ENCODE measurements around the gene EXTL2. TPM values are rescaled to one million over a fixed set of nuclear protein-coding genes. Genes with fewer than 3 reads are reported as not detected.

Gene EXTL2
- total RNA-seq, 1 donor from 2014 or later, result 2.6 TPM

DNA sequence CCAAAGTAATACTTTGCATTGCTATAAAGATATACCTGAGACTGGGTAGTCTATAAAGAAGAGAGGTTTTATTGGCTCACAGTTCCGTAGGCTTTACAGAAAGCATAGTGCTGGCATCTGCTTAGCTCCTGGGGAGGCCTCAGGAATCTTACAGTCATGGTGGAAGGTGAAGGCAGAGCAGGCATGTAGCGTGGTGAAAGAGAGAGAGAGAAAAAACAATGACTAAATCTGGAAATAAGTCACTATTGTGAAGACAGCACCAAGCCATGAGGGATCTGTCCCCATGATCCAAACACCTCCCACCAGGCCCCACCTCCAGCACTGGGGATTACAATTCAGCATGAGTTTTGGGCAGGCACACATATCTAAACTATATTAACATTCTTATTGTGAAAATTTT, 31.6 kb upstream of the EXTL2 start:
- Histone ChIP-seq H3K36me3 (ENCODE audit: control insufficient read depth, insufficient read depth, low read length) (peaks cover 2% of the 10 kb centered on the region), H3K4me3 (ENCODE audit: low read depth, low read length) (no peak overlapping the region), H3K27me3 (ENCODE audit: control insufficient read depth, insufficient read depth, low read length) (no peaks in the 10 kb centered on the region)
- DNase-seq (ENCODE audit: low read depth) (no peak), FAIRE-seq (no peak)
- TF ChIP-seq, protein P1, sequence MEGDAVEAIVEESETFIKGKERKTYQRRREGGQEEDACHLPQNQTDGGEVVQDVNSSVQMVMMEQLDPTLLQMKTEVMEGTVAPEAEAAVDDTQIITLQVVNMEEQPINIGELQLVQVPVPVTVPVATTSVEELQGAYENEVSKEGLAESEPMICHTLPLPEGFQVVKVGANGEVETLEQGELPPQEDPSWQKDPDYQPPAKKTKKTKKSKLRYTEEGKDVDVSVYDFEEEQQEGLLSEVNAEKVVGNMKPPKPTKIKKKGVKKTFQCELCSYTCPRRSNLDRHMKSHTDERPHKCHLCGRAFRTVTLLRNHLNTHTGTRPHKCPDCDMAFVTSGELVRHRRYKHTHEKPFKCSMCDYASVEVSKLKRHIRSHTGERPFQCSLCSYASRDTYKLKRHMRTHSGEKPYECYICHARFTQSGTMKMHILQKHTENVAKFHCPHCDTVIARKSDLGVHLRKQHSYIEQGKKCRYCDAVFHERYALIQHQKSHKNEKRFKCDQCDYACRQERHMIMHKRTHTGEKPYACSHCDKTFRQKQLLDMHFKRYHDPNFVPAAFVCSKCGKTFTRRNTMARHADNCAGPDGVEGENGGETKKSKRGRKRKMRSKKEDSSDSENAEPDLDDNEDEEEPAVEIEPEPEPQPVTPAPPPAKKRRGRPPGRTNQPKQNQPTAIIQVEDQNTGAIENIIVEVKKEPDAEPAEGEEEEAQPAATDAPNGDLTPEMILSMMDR (IDR thresholded peaks at IDR 0.05; ENCODE audit: insufficient read depth, low read length, severe bottlenecking), result no peak

DNA sequence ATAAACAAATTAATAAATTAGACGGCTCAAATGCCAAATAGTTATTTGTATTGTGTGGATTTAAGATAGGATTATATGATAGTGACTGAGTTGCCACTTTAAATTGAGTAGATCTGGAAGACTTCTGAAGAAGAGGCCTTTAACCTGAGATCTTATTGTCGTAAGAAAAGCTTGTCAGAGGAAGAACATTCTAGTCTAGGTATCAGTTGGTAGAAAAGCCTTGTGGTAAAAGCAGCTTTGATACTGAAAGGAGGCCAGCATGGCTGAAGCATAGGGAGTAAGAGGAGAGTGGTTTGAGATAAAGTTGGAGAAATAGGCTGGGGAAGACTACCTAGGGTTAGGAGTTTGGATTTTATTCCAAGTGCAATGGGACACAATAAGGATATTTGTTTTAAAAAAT, 30.3 kb upstream of the EXTL2 start:
- Histone ChIP-seq H3K36me3 (ENCODE audit: control insufficient read depth, insufficient read depth, low read length) (peaks cover 2% of the 10 kb centered on the region), H3K4me3 (ENCODE audit: low read depth, low read length) (no peak overlapping the region), H3K27me3 (ENCODE audit: control insufficient read depth, insufficient read depth, low read length) (no peaks in the 10 kb centered on the region)
- no peak for DNase-seq (ENCODE audit: low read depth)
- TF ChIP-seq, protein P1 (IDR thresholded peaks at IDR 0.05; ENCODE audit: insufficient read depth, low read length, severe bottlenecking), result no peak
- FAIRE-seq, result no peak

DNA sequence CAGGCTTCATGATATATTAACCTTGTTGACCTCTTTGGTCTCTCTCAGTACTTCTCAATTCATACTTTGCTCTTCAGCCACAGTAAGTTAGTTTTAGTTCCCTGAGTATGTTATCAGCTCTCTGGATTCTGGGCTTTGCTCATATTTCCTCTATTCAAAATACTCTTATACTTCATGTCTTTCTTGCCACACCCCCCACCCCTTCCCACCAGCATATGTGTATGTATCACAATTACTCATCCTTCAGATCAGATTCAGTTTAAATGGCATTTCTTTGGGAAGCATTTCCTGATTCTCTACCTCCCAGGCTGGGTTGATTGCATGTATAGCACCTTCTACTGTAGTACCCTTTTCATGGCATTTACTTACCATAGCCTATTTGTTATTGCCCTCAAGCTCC, 29.6 kb upstream of the EXTL2 start:
- no peak overlapping the region for H3K4me3 ChIP-seq (ENCODE audit: low read depth, low read length)
- H3K36me3 ChIP-seq (ENCODE audit: control insufficient read depth, insufficient read depth, low read length), result peaks cover 2% of the 10 kb centered on the region
- FAIRE-seq, result no peak
- TF ChIP-seq, protein P1 (IDR thresholded peaks at IDR 0.05; ENCODE audit: insufficient read depth, low read length, severe bottlenecking), result no peak
- DNase-seq (ENCODE audit: low read depth), result peak; percentile 26
- H3K27me3 ChIP-seq (ENCODE audit: control insufficient read depth, insufficient read depth, low read length), result no peaks in the 10 kb centered on the region

DNA sequence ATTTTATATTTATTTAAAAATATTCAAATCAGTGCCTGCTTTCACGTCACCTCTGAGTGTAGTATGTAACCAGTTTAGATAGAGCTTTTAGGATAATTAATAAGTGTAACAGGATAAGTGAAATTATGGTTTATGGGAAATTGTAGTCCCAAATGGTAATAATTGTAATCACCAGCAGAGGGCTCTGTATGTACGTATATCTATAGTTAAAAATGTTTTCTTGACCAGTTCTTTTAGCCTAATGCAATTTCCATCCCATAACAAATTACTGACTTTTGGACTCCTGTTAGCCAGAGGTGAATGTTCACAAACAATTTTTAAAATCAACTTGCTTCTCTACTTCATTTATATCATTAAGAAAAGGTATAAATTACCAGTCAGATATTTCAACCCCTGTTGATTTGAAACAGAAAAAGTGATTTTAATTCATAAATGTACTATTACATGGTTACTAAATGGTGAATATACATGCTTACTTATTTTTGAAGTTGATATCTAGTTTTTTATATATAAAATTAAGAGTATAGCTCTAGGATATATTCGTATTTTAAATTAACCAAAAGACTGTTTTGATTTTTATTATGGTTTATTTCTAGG, 26.6 kb upstream of the EXTL2 start:
- Histone ChIP-seq H3K4me3 (ENCODE audit: low read depth, low read length) (no peak overlapping the region), H3K36me3 (ENCODE audit: control insufficient read depth, insufficient read depth, low read length) (peaks cover 3% of the 10 kb centered on the region), H3K27me3 (ENCODE audit: control insufficient read depth, insufficient read depth, low read length) (no peaks in the 10 kb centered on the region)
- TF ChIP-seq, protein P1 (IDR thresholded peaks at IDR 0.05; ENCODE audit: insufficient read depth, low read length, severe bottlenecking), result peak; percentile 40
- no peak for FAIRE-seq
- DNase-seq (ENCODE audit: low read depth), result peak; percentile 49

DNA sequence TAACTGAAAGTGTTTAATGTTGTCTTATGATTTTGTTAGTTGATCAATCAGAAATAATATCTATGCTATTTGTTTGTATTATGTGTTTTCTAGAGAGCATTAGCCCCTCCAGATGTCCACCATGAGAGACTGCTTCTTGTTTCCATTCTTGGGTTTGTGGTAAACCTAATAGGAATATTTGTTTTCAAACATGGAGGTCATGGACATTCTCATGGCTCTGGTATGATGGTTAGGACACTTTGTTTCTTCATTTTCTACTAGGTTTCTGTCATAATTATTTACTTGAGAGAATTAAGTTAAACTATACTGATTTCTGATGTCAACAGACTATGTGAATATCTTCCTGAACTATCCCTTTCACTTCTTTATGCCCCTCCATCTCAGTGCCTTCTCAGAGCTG, 17.4 kb upstream of the EXTL2 start:
- no peak for DNase-seq (ENCODE audit: low read depth)
- no peak for FAIRE-seq
- peaks cover 1% of the 10 kb centered on the region for H3K36me3 ChIP-seq (ENCODE audit: control insufficient read depth, insufficient read depth, low read length)

More for the DNA sequence above, 17.4 kb upstream of the EXTL2 start:
- H3K4me3 ChIP-seq (ENCODE audit: low read depth, low read length), result no peak overlapping the region
- TF ChIP-seq, protein P1 (IDR thresholded peaks at IDR 0.05; ENCODE audit: insufficient read depth, low read length, severe bottlenecking), result no peak
- H3K27me3 ChIP-seq (ENCODE audit: control insufficient read depth, insufficient read depth, low read length), result no peaks in the 10 kb centered on the region

Measured in bronchial epithelial cell (primary cell).